HG03457 (cell line): ENCODE data around the gene CDK17.
"Not testable (repeated sequence)": the region's sequence is repeated elsewhere in the genome, so short reads cannot be mapped to it uniquely, and the experiment has no call there.

ENCODE experiments used
- ATAC-seq: cut with Tn5 transposase; IDR thresholded peaks from one replicate; pipeline ENCODE4 v1.9.1; 2021; ENCODE audit warnings: moderate number of reproducible peaks; ENCODE audit not compliant: unreplicated experiment

CDK17 gene

GRCh38 chr12:96419576-96420276, 19.5 kb upstream of the CDK17 start:
- ATAC-seq, result no peak

GRCh38 chr12:96417688-96418087, 17.4 kb upstream of the CDK17 start:
- not testable (repeated sequence) for ATAC-seq

GRCh38 chr12:96416033-96416799, 16.0 kb upstream of the CDK17 start:
- no peak for ATAC-seq

DNA sequence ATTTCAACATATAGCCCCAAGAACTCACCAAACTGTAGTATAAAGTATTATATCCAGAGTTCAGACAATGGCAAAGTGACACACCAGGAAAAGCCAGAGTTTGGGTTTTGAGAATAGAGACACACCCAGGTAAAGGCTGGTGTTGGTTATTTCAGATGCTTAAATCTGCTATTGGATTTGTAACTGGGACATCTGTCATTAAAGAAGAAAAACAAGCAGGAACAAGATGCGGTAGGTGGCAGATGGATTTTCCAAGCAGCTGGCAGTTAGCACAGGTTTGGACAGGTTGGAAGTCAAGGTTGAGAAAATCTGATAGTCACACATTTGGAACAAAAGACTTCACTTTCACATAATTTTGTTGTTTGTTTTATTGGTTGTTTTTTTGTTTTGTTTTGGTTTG, 14.4 kb upstream of the CDK17 start:
- ATAC-seq, result no peak

DNA sequence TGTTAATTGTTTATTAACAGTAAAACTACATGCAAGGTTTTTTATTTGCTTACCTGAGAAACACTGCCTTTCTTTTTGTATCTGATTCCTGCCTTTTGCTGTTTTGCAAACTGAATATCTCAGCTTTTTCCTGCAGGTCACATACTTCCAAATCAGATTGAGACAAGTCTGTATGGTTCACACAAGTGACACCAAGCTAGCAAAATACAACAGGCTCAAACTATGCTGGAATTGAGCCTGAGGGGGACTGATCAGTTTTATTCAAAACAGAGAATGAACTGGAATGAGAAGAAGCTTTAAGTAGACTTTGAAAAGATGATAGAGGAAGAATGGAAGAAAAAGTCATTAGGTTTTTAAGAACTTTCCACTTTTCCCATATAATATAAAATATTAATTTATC, 12.2 kb upstream of the CDK17 start:
- no peak for ATAC-seq

DNA sequence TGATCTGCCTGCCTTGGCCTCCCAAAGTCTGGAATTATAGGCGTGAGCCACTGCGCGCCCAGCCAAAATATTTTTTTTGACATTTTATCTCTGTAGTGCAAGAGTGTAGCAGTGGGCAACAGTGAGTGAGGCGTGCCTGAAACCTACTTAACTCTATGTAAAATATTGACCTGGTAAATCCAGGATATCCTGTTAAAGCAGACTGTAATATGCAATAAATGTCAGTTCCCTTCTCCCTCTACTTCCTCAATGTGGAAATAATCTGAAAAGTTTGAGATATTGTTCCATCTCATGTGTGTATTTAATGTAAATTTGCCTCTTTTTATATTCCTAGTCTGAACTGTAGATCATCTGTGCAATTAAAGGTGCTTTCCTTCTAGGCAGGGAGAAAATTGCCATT, 9.5 kb upstream of the CDK17 start:
- no peak for ATAC-seq

DNA sequence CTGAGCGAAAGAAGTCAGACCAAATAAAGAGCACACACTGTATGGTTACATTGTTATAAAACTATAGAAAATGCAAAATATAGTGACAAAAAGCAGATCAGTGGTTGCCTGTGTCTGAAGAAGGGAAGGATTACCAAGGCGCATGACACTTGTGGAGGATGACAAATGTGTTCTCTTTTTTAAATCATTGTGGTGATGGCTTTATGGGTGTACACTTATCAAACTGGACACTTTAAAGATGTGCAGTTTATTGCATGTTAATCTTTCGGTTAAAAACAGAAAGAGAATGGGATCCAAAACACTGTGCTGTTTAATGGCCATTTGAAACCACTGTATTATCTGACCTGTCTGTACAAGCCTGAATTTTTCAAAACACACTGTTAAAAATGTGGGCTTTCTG, 8.8 kb upstream of the CDK17 start:
- ATAC-seq, result no peak

- ATAC-seq, result peak; percentile 91
Observed at GRCh38 chr12:96407429-96408097, 7.3 kb upstream of the CDK17 start.

GRCh38 chr12:96404696-96405095, 4.5 kb upstream of the CDK17 start:
- ATAC-seq, result no peak

GRCh38 chr12:96403870-96404269, 3.6 kb upstream of the CDK17 start:
- ATAC-seq, result no peak

DNA sequence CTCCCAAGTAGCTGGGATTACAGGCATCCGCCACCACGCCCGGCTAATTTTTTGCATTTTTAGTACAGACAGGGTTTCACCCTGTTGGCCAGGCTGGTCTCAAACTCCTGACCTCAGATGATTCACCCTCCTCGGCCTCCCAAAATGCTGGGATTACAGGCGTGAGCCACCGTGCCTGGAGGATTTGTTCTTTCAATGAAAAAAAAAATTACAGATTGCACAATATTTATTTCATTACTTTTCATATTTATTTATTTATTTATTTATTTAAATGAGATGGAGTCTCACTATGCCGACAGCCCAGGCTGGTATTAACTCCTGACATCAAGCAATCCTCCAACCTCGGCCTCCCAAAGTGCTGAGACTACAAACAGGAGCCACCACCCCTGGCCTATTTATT, 2.3 kb upstream of the CDK17 start:
- not testable (repeated sequence) for ATAC-seq

DNA sequence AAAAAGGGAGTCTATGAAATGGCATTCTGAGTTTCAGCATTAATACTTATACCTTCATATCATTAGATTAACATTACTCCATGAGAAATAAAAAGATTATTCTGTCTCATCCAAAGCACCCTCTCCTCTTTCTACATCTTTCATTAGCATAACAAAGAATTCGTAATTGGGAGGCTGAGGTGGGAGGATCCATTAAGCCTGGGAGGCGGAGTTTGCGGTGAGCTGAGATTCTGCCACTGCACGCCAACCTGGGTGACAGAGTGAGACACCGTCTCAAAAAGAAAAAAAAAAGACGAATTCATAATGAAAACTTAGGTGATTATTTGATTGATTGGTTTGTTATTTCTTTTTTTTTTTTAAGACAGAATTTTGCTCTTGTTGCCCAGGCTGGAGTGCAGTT, 1.8 kb upstream of the CDK17 start:
- ATAC-seq, result no peak

GRCh38 chr12:96401076-96401871, 1.0 kb upstream of the CDK17 start:
- no peak for ATAC-seq

- no peak for ATAC-seq
Observed at GRCh38 chr12:96400631-96401075, 414 bp upstream of the CDK17 start.

- peak; percentile 38 for ATAC-seq
Observed at GRCh38 chr12:96399120-96399918, 920 bp downstream of the CDK17 start.

GRCh38 chr12:96398424-96399119, 1.7 kb downstream of the CDK17 start:
- no peak for ATAC-seq

DNA sequence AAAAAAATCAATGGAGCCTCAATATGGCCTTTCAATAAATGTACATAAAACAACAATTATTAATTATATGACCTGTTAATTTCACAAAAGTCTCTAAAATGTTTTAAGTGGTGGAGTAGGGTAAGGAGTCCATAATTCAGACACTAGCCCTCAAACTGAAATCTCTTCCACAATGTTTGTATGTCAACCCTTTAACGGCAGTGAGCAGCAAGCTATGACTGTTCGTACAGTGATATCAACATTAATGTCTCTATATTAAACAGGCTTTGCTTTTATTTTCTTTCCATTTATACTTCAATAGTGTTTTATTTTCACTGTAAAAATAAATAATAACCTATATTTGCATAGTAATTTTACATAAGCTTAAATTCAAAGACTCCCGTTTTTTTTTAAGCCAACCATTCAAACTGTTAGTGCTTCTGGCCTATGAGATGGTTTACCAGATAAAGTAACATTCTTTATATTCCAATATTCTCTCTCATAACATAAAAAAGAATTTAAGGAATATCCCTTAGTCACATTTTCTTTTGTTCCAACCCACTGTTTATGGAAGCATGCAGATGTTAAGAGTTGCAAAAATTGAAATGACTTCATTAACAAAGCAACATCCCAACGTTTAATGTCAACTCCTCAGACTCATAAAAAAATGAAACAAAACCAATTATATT, 2.3 kb downstream of the CDK17 start:
- ATAC-seq, result no peak

DNA sequence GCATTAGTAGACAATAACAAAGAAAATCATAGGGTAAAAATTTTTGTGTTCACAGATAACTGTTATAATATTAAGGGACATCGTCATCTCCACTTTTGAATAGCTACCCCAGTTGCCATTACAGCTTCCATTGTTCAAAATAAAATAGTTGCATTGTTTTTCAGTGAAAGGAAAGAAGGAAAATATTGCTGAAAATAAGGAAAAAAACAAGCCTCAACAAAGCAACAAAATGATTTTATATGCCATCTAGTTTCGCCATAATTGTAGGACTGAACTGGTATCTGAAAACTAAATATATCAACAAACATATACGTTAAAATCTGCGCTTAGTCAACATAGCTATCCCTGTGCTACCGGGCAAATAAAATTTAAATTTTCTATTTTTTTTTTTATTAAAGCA, 3.3 kb downstream of the CDK17 start:
- ATAC-seq, result no peak

DNA sequence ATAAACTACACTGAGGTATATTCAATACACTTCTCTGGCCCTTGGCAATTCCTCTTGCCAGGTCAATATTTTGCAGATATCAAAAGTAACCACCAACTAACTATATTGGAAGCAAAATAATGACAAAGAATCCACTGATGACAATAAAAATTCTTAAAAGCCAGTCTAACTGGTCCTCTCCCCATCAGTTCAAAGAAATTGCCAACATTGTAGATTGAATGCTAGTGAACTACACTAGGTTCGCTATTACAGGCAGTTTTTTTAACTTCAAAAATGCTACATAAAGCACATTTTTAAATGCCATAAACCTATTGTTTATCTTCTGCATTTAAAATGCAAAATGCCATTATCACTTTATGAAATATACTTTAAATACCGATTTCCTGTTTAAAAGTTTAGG, 4.0 kb downstream of the CDK17 start:
- ATAC-seq, result no peak
